ENCODE data around the gene BET1.
A peak's percentile ranks its signal among the peaks of the same experiment; 100 is the strongest.

Gene BET1

DNA sequence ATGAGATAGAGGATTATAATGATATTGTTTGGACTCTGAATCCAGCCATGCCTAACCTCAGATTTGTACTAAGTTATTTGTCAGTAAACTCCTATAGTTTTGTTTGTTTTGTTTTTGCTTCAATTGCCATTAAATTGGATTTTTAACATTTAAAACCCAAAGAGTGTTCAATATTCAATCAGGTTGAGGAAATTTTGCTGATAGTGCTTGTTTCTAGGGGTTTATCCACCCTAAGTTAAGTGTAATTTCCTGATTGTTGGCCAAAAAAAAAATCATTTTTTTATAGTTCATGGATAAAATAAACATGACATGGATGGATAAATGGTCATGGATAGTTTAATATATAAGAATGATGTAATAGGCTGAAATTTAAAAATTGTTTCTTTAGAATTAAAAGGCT lies 11.4 kb upstream of the BET1 start:
- Histone ChIP-seq H3K4me3 (ENCODE audit: low read depth in 1 of 2, low read length in 2 of 2) (no peak overlapping the region), H3K9me3 (ENCODE audit: control insufficient read depth in 1 of 2, low read length in 2 of 2) (no peaks in the 10 kb centered on the region), H3K9ac (ENCODE audit: low read depth in 1 of 2, low read length in 2 of 2) (no peak overlapping the region), H3K4me1 (ENCODE audit: control insufficient read depth in 1 of 2, insufficient read depth in 2 of 2, low read length in 2 of 2) (no peaks in the 10 kb centered on the region), H3K27ac (ENCODE audit: low read depth, low read length) (no peak overlapping the region), H3K36me3 (ENCODE audit: control insufficient read depth in 1 of 2, insufficient read depth in 2 of 2, low read length in 2 of 2) (no peaks in the 10 kb centered on the region), H3K27me3 (ENCODE audit: control insufficient read depth in 1 of 2, insufficient read depth in 2 of 2, low read length in 2 of 2) (no peaks in the 10 kb centered on the region)

DNA sequence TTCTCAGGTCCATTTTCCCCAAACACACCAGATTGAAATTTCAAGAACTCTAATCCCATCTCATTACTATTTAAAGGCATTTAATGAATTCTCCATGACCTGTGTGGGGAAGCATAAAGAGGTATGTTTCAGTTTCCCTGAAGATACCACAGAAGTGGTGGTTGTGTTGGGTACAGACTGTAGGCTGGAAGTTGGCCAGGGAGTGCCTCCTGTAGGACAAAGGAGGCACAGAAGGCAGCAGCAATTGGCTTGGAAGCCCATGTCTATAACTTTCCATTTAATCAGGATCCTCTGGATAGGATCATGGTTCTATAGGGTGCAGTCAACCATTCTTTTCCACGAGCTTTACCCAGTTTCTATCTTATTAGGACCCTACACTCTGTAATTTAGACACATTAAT lies 8.6 kb upstream of the BET1 start:
- no peaks in the 10 kb centered on the region for H3K36me3 ChIP-seq (ENCODE audit: control insufficient read depth in 1 of 2, insufficient read depth in 2 of 2, low read length in 2 of 2)

DNA sequence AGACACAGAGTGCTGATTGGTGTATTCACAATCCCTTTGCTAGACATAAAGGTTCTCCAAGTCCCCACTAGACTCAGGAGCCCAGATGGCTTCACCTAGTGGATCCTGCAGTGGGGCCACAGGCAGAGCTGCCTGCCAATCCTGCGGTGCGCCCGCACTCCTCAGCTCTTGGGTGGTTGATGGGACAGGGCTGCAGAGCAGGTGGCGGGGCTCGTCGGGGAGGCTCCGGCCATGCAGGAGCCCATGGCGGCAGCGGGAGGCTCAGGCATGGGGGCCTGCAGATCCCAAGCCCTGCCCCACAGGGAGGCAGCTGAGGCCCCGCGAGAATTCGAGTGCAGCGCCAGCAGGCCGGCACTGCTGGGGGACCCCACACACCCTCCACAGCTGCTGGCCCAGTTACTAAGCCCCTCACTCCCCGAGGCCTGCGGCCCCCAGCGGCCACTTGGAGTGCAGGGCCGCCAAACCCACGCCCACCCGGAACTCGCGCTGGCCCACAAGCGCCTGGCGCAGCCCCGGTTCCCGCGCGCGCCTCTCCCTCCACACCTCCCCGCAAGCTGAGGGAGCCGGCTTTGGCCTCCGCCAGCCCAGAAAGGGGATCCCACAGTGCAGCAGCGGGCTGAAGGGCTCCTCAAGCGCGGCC lies 7.7 kb upstream of the BET1 start:
- Histone ChIP-seq H3K9me3 (ENCODE audit: control insufficient read depth in 1 of 2, low read length in 2 of 2) (no peaks in the 10 kb centered on the region), H3K4me3 (ENCODE audit: low read depth in 1 of 2, low read length in 2 of 2) (no peak overlapping the region), H3K27me3 (ENCODE audit: control insufficient read depth in 1 of 2, insufficient read depth in 2 of 2, low read length in 2 of 2) (no peaks in the 10 kb centered on the region)

More for the DNA sequence above, 8.6 kb upstream of the BET1 start:
- Histone ChIP-seq H3K4me3 (ENCODE audit: low read depth in 1 of 2, low read length in 2 of 2) (no peak overlapping the region), H3K9ac (ENCODE audit: low read depth in 1 of 2, low read length in 2 of 2) (no peak overlapping the region), H3K9me3 (ENCODE audit: control insufficient read depth in 1 of 2, low read length in 2 of 2) (no peaks in the 10 kb centered on the region), H3K27ac (ENCODE audit: low read depth, low read length) (no peak overlapping the region), H3K27me3 (ENCODE audit: control insufficient read depth in 1 of 2, insufficient read depth in 2 of 2, low read length in 2 of 2) (no peaks in the 10 kb centered on the region), H3K4me1 (ENCODE audit: control insufficient read depth in 1 of 2, insufficient read depth in 2 of 2, low read length in 2 of 2) (no peaks in the 10 kb centered on the region)

DNA sequence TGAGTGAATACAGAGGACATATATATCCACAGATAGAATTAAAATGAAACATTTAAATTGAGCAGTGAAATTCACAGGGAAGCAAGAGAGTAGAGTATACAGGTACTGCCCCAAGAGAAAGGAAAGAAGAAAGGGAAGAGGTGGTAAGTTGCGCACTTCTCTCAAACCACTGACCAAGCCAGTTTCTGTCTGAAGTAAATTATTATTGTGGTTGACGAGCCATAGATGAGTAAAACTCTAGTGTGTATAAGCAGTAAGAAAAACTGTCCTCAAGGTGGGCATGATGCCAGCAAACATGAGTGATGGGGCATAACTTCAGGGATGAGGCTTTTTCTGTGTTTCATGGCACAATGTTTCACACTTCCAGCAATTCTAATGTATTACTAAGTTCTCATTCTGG lies 4.4 kb upstream of the BET1 start:
- H3K27ac ChIP-seq (ENCODE audit: low read depth, low read length) = no peak overlapping the region
- H3K27me3 ChIP-seq (ENCODE audit: control insufficient read depth in 1 of 2, insufficient read depth in 2 of 2, low read length in 2 of 2) = peaks cover 0 to 19% of the 10 kb centered on the region in 2 donors
- H3K36me3 ChIP-seq (ENCODE audit: control insufficient read depth in 1 of 2, insufficient read depth in 2 of 2, low read length in 2 of 2) = no peaks in the 10 kb centered on the region
- H3K9ac ChIP-seq (ENCODE audit: low read depth in 1 of 2, low read length in 2 of 2) = no peak overlapping the region
- H3K4me3 ChIP-seq (ENCODE audit: low read depth in 1 of 2, low read length in 2 of 2) = no peak overlapping the region
- H3K9me3 ChIP-seq (ENCODE audit: control insufficient read depth in 1 of 2, low read length in 2 of 2) = no peaks in the 10 kb centered on the region
- H3K4me1 ChIP-seq (ENCODE audit: control insufficient read depth in 1 of 2, insufficient read depth in 2 of 2, low read length in 2 of 2) = peaks cover 6 to 8% of the 10 kb centered on the region in 2 donors

More for the DNA sequence above, 7.7 kb upstream of the BET1 start:
- H3K4me1 ChIP-seq (ENCODE audit: control insufficient read depth in 1 of 2, insufficient read depth in 2 of 2, low read length in 2 of 2) = no peaks in the 10 kb centered on the region
- H3K36me3 ChIP-seq (ENCODE audit: control insufficient read depth in 1 of 2, insufficient read depth in 2 of 2, low read length in 2 of 2) = no peaks in the 10 kb centered on the region
- H3K27ac ChIP-seq (ENCODE audit: low read depth, low read length) = no peak overlapping the region
- no peak overlapping the region for H3K9ac ChIP-seq (ENCODE audit: low read depth in 1 of 2, low read length in 2 of 2)

DNA sequence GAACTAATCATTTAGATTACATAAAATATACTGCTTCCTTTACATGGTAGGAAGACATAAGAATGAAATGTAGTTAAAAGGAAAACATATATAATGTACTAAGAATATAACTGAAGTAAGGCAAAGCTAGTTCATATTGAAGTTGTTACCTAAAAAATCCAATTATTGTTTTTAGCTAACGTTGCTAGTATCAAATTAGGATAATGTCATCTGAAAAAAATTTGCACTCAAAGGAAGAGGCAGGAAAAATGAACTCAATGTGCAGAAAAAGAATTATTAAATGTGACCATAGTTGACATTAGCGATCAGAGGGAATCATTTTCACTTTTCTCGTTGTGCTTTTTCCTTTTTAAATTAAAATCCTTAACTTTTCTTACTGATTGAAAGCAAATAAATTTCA lies 1.6 kb upstream of the BET1 start:
- Histone ChIP-seq H3K27me3 (ENCODE audit: control insufficient read depth in 1 of 2, insufficient read depth in 2 of 2, low read length in 2 of 2) (peaks cover 0 to 19% of the 10 kb centered on the region in 2 donors), H3K9ac (ENCODE audit: low read depth in 1 of 2, low read length in 2 of 2) (no peak overlapping the region), H3K4me1 (ENCODE audit: control insufficient read depth in 1 of 2, insufficient read depth in 2 of 2, low read length in 2 of 2) (peaks cover 21 to 27% of the 10 kb centered on the region in 2 donors), H3K27ac (ENCODE audit: low read depth, low read length) (no peak overlapping the region), H3K9me3 (ENCODE audit: control insufficient read depth in 1 of 2, low read length in 2 of 2) (no peaks in the 10 kb centered on the region), H3K4me3 (ENCODE audit: low read depth in 1 of 2, low read length in 2 of 2) (no peak overlapping the region), H3K36me3 (ENCODE audit: control insufficient read depth in 1 of 2, insufficient read depth in 2 of 2, low read length in 2 of 2) (no peaks in the 10 kb centered on the region)

DNA sequence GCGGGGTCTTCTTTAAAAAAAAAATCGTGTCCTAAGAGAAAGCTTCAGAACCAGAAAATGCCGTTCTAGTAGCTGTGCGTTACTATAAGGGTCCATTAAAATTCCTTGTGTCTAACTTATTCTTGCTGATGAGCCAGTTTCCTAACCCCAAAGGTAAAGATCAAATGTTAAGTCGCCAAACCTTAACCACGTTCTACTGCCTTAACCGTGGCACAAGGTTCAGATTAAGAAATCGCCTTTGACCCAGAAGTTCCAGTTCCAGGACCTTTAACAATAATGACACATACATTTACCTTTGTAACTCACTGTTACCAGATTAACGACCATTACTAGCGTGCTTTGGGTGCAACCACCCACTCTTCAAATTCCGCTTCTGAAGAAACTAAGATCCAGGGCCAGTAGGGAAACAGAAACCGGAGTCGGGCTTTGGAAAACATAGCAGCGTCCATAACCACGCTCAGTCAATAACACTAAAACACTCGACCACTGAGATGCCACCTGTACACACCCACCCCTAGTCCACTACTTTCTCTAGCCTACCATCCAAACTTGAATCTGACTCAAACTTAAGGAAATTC lies 620 bp downstream of the BET1 start:
- Histone ChIP-seq H3K4me3 (ENCODE audit: low read depth in 1 of 2, low read length in 2 of 2) (peak overlapping the region; percentile 95 to 99), H3K27ac (ENCODE audit: low read depth, low read length) (peak overlapping the region; percentile 86)

DNA sequence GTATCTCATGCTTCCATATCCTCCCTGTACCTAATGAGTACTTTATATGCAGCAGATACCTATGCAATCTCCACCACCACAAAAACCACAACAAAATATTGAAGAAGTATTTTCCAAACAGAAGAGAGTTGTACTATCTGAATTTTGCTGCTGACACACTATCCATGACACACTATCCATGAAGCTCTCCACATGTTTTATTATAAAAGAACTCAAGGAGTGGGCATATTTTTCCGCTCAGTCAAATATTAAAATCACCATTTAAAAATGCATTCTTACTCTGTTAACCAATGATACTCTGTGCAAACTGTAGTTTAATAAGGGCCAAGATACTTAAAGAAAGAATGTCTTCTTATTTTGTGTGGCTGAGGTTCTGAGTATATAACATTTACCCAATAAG lies 2.8 kb downstream of the BET1 start:
- Histone ChIP-seq H3K9ac (ENCODE audit: low read depth in 1 of 2, low read length in 2 of 2) (no peak overlapping the region), H3K4me3 (ENCODE audit: low read depth in 1 of 2, low read length in 2 of 2) (no peak overlapping the region), H3K27ac (ENCODE audit: low read depth, low read length) (no peak overlapping the region), H3K9me3 (ENCODE audit: control insufficient read depth in 1 of 2, low read length in 2 of 2) (no peaks in the 10 kb centered on the region), H3K4me1 (ENCODE audit: control insufficient read depth in 1 of 2, insufficient read depth in 2 of 2, low read length in 2 of 2) (peaks cover 21 to 27% of the 10 kb centered on the region in 2 donors), H3K36me3 (ENCODE audit: control insufficient read depth in 1 of 2, insufficient read depth in 2 of 2, low read length in 2 of 2) (peaks cover 5 to 11% of the 10 kb centered on the region in 2 donors), H3K27me3 (ENCODE audit: control insufficient read depth in 1 of 2, insufficient read depth in 2 of 2, low read length in 2 of 2) (peaks cover 0 to 18% of the 10 kb centered on the region in 2 donors)

More for the DNA sequence above, 620 bp downstream of the BET1 start:
- Histone ChIP-seq H3K4me1 (ENCODE audit: control insufficient read depth in 1 of 2, insufficient read depth in 2 of 2, low read length in 2 of 2) (peaks cover 21 to 27% of the 10 kb centered on the region in 2 donors), H3K27me3 (ENCODE audit: control insufficient read depth in 1 of 2, insufficient read depth in 2 of 2, low read length in 2 of 2) (peaks cover 0 to 19% of the 10 kb centered on the region in 2 donors), H3K9me3 (ENCODE audit: control insufficient read depth in 1 of 2, low read length in 2 of 2) (no peaks in the 10 kb centered on the region), H3K9ac (ENCODE audit: low read depth in 1 of 2, low read length in 2 of 2) (peak overlapping the region; percentile 95), H3K36me3 (ENCODE audit: control insufficient read depth in 1 of 2, insufficient read depth in 2 of 2, low read length in 2 of 2) (peaks cover 0 to 2% of the 10 kb centered on the region in 2 donors)

DNA sequence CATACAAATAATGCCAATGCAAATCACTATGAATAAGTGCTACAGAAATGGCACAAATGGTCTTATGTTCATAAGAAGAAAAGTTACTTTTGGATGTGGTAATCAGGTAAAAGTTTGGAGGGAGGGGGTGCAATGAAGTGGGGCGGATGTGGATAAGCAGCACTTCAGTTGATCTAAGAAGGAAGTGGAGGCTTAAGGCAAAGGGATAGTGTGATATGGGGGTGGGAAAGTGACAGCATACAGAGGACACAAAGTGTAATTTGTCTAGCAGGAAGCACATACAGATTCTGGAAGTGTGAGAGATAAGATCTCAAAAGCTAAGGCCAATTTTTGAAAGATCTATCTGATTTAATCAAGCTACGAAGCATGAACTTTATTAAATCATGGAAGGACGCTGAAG lies 6.3 kb downstream of the BET1 start:
- H3K4me1 ChIP-seq (ENCODE audit: control insufficient read depth in 1 of 2, insufficient read depth in 2 of 2, low read length in 2 of 2) = peaks cover 8 to 15% of the 10 kb centered on the region in 2 donors
- peaks cover 16 to 22% of the 10 kb centered on the region in 2 donors for H3K36me3 ChIP-seq (ENCODE audit: control insufficient read depth in 1 of 2, insufficient read depth in 2 of 2, low read length in 2 of 2)
- no peaks in the 10 kb centered on the region for H3K27me3 ChIP-seq (ENCODE audit: control insufficient read depth in 1 of 2, insufficient read depth in 2 of 2, low read length in 2 of 2)
- no peak overlapping the region for H3K9ac ChIP-seq (ENCODE audit: low read depth in 1 of 2, low read length in 2 of 2)
- H3K27ac ChIP-seq (ENCODE audit: low read depth, low read length) = no peak overlapping the region
- no peak overlapping the region for H3K4me3 ChIP-seq (ENCODE audit: low read depth in 1 of 2, low read length in 2 of 2)
- no peaks in the 10 kb centered on the region for H3K9me3 ChIP-seq (ENCODE audit: control insufficient read depth in 1 of 2, low read length in 2 of 2)

DNA sequence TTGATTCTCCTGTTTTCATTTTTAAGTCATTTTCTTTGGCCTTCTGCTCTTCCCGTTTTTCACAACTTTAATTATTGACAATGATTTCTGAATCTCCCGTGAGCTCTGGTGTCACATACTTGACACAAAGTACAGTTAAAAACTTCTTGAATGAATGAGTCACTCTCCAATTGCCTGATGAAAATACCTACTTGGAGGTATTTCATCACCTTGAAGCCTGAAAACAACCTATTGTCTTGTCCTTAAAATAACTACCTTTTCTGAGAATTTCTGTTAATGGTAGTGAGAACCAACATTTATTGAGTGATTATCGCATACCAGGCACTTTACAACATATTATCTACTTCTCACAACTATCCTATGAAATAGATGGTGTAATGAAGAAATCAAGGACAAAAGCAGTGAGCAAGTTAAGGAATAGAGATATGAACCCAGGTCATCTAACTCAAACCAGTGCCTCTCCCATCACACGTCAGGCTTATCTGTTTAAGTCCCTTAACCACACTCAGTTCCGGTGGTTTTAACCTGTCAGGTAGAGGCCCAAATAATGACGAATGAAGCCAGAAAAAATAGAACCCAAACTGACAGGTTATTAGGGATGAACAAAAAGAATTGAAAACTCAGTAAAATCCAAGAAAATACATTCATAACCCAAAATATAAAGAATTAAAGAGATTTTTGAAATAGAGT lies 11.6 kb downstream of the BET1 start:
- no peaks in the 10 kb centered on the region for H3K4me1 ChIP-seq (ENCODE audit: control insufficient read depth in 1 of 2, insufficient read depth in 2 of 2, low read length in 2 of 2)
- peaks cover 11 to 19% of the 10 kb centered on the region in 2 donors for H3K36me3 ChIP-seq (ENCODE audit: control insufficient read depth in 1 of 2, insufficient read depth in 2 of 2, low read length in 2 of 2)
- no peak overlapping the region for H3K9ac ChIP-seq (ENCODE audit: low read depth in 1 of 2, low read length in 2 of 2)
- no peak overlapping the region for H3K27ac ChIP-seq (ENCODE audit: low read depth, low read length)
- no peaks in the 10 kb centered on the region for H3K27me3 ChIP-seq (ENCODE audit: control insufficient read depth in 1 of 2, insufficient read depth in 2 of 2, low read length in 2 of 2)
- no peak overlapping the region for H3K4me3 ChIP-seq (ENCODE audit: low read depth in 1 of 2, low read length in 2 of 2)
- no peaks in the 10 kb centered on the region for H3K9me3 ChIP-seq (ENCODE audit: control insufficient read depth in 1 of 2, low read length in 2 of 2)

DNA sequence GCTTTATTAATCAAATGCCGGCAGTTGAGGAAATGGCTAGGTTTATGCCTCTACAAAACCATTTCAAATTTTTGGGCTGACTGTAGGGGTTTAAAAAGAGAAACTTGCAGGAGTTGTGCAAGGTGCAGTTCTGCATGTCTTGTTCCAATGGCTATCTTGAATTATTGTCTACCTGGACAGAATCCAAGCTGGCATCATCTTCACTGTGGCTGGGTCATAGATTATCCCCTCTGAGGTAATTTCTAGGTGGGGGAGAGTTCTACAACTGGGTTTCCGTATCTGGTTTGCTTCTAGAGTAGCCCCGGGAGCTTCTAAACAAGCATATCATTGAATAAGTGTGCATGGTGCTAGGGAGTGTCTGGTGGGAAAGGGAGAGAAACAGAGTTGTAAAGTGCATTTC lies 16.9 kb downstream of the BET1 start:
- no peak overlapping the region for H3K27ac ChIP-seq (ENCODE audit: low read depth, low read length)
- H3K9ac ChIP-seq (ENCODE audit: low read depth in 1 of 2, low read length in 2 of 2) = no peak overlapping the region
- H3K9me3 ChIP-seq (ENCODE audit: control insufficient read depth in 1 of 2, low read length in 2 of 2) = no peaks in the 10 kb centered on the region
- no peaks in the 10 kb centered on the region for H3K4me1 ChIP-seq (ENCODE audit: control insufficient read depth in 1 of 2, insufficient read depth in 2 of 2, low read length in 2 of 2)
- H3K4me3 ChIP-seq (ENCODE audit: low read depth in 1 of 2, low read length in 2 of 2) = no peak overlapping the region
- no peaks in the 10 kb centered on the region for H3K27me3 ChIP-seq (ENCODE audit: control insufficient read depth in 1 of 2, insufficient read depth in 2 of 2, low read length in 2 of 2)
- H3K36me3 ChIP-seq (ENCODE audit: control insufficient read depth in 1 of 2, insufficient read depth in 2 of 2, low read length in 2 of 2) = peaks cover 0 to 2% of the 10 kb centered on the region in 2 donors
